DMS79 treated with DMSO at 0.1 percent for 48 hours (cell line): ENCODE data around the gene CALU.

Experiments used
- DNase-seq: peaks from one replicate; lab custom pipeline; 2025; lab: John Stamatoyannopoulos, UW

CALU gene

GRCh38 chr7:128739048-128739962 is at the start of gene CALU:
CALU (plus strand) TSS chr7:128739359; CDS start chr7:128748584, 9,225 bp downstream.
- DNase-seq = peak; percentile 93

GRCh38 chr7:128691227-128691626 is 47.9 kb upstream of the CALU start:
- DNase-seq = no peak

GRCh38 chr7:128692623-128693270 is 46.4 kb upstream of the CALU start:
- DNase-seq = no peak

- DNase-seq = no peak
Observed at GRCh38 chr7:128693373-128694015, 45.7 kb upstream of the CALU start.

- DNase-seq = no peak
Observed at GRCh38 chr7:128694738-128695137, 44.4 kb upstream of the CALU start.

GRCh38 chr7:128697302-128697905 is 41.8 kb upstream of the CALU start:
- DNase-seq = no peak

- no peak for DNase-seq
Observed at GRCh38 chr7:128699196-128699712, 39.9 kb upstream of the CALU start.

GRCh38 chr7:128699895-128700294 is 39.3 kb upstream of the CALU start:
- no peak for DNase-seq

GRCh38 chr7:128701062-128701785 is 37.9 kb upstream of the CALU start:
- DNase-seq = no peak

- DNase-seq = no peak
Observed at GRCh38 chr7:128703609-128704241, 35.4 kb upstream of the CALU start.

- peak; percentile 12 for DNase-seq
Observed at GRCh38 chr7:128705891-128706333, 33.2 kb upstream of the CALU start.

- DNase-seq = no peak
Observed at GRCh38 chr7:128707752-128708151, 31.4 kb upstream of the CALU start.

GRCh38 chr7:128708235-128708634 is 30.9 kb upstream of the CALU start:
- DNase-seq = no peak

- no peak for DNase-seq
Observed at GRCh38 chr7:128708824-128709223, 30.3 kb upstream of the CALU start.

- no peak for DNase-seq
Observed at GRCh38 chr7:128710481-128710880, 28.7 kb upstream of the CALU start.

GRCh38 chr7:128713794-128714193 is 25.4 kb upstream of the CALU start:
- no peak for DNase-seq

- no peak for DNase-seq
Observed at GRCh38 chr7:128714701-128715495, 24.3 kb upstream of the CALU start.

- no peak for DNase-seq
Observed at GRCh38 chr7:128718967-128719642, 20.1 kb upstream of the CALU start.

- no peak for DNase-seq
Observed at GRCh38 chr7:128721376-128721775, 17.8 kb upstream of the CALU start.
